Neural progenitor cell (in vitro differentiated cells): ENCODE measurements around the gene HLA-F. TPM values are rescaled to one million over a fixed set of nuclear protein-coding genes. Genes with fewer than 3 reads are reported as not detected.

Experiments
- DNase-seq: peaks from one replicate; pipeline ENCODE4 v3.0.0-alpha.2; 2016; ENCODE audit warnings: low spot score
- H2AFZ ChIP-seq: fragments of 200-600 bp; sonication (generic); replicated peaks from 2 replicates; pipeline ENCODE4 v1.6.1; 2016; ENCODE audit warnings: antibody characterized with exemption
- H3F3A ChIP-seq: fragments of 200-600 bp; sonication (generic); 2 replicates; pipeline ENCODE4 v1.6.1; 2016; ENCODE audit warnings: antibody characterized with exemption, low read depth
- H3K27ac ChIP-seq: fragments of 200-600 bp; sonication (generic); 2 replicates; pipeline ENCODE4 v1.5.1; 2016; ENCODE audit warnings: mild to moderate bottlenecking
- H3K27me3 ChIP-seq: fragments of 200-600 bp; sonication (generic); 2 replicates; pipeline ENCODE4 v1.6.1; 2016; ENCODE audit warnings: mild to moderate bottlenecking, moderate library complexity
- H3K36me3 ChIP-seq: fragments of 200-600 bp; sonication (generic); 2 replicates; pipeline ENCODE4 v1.5.1; 2016
- H3K4me1 ChIP-seq: fragments of 200-600 bp; sonication (generic); 2 replicates; pipeline ENCODE4 v1.6.1; 2016; ENCODE audit warnings: mixed run types
- H3K4me2 ChIP-seq: fragments of 200-600 bp; sonication (generic); 2 replicates; pipeline ENCODE4 v1.6.1; 2016
- H3K4me3 ChIP-seq: fragments of 200-600 bp; sonication (generic); 2 replicates; pipeline ENCODE4 v1.5.1; 2016
- H3K79me2 ChIP-seq: fragments of 200-600 bp; sonication (generic); 2 replicates; pipeline ENCODE4 v1.6.1; 2016; ENCODE audit warnings: low read depth
- H3K9ac ChIP-seq: fragments of 200-600 bp; sonication (generic); 2 replicates; pipeline ENCODE4 v1.6.1; 2016
- H3K9me3 ChIP-seq: fragments of 200-600 bp; sonication (generic); 2 replicates; pipeline ENCODE4 v1.5.1; 2016; ENCODE audit warnings: low read depth
- H4K20me1 ChIP-seq: fragments of 200-600 bp; sonication (generic); 2 replicates; pipeline ENCODE4 v1.6.1; 2016; ENCODE audit warnings: low read depth
- H3K27ac Mint-ChIP-seq: 3 replicates; pipeline ENCODE4 v1.8.0; 2021; ENCODE audit warnings: mixed read lengths
- H3K27me3 Mint-ChIP-seq: 2 replicates; pipeline ENCODE4 v1.8.0; 2022; ENCODE audit warnings: low read depth, mild to moderate bottlenecking, inconsistent platforms, moderate library complexity, mixed read lengths; ENCODE audit not compliant: insufficient read depth
- H3K36me3 Mint-ChIP-seq: 3 replicates; pipeline ENCODE4 v1.8.0; 2021; ENCODE audit warnings: mixed read lengths
- H3K4me1 Mint-ChIP-seq: 3 replicates; pipeline ENCODE4 v1.8.0; 2021; ENCODE audit warnings: mixed read lengths
- H3K4me3 Mint-ChIP-seq: 3 replicates; pipeline ENCODE4 v1.8.0; 2021; ENCODE audit warnings: mild to moderate bottlenecking, moderate library complexity, mixed read lengths
- H3K9me3 Mint-ChIP-seq: 3 replicates; pipeline ENCODE4 v1.8.0; 2020; ENCODE audit warnings: mixed read lengths
- EZH2 ChIP-seq: fragments of 200-600 bp; sonication (generic); IDR thresholded peaks from 2 replicates; pipeline ENCODE4 v1.6.1; 2017; ENCODE audit warnings: antibody characterized with exemption, mild to moderate bottlenecking, moderate library complexity
- EZH2phosphoT487 ChIP-seq: fragments of 200-600 bp; sonication (generic); IDR thresholded peaks from 2 replicates; pipeline ENCODE4 v1.6.1; 2017; ENCODE audit warnings: antibody characterized with exemption
- total RNA-seq: library from RNA; depleted of rRNA; stranded (reverse); fragments of >200 nt; gene quantifications from 2 replicates; pipeline ENCODE4 v1.2.3, GENCODE V29; 2015; ENCODE audit warnings: low replicate concordance
- TF ChIP-seq, protein P1 (sequence below): fragments of 200-600 bp; sonication (generic); IDR thresholded peaks from 2 replicates; pipeline ENCODE4 v1.5.1; 2017; ENCODE audit warnings: antibody characterized with exemption, mild to moderate bottlenecking

The HLA-F gene
- total RNA-seq, 1 donor from 2014 or later: not detected

- H3K27ac Mint-ChIP-seq: peak overlapping the region; percentile 89
- H4K20me1 ChIP-seq: no peaks in the 10 kb centered on the region
- no peaks in the 10 kb centered on the region for H3K36me3 Mint-ChIP-seq
- H2AFZ ChIP-seq: peak overlapping the region; percentile 72
- peaks cover 4% of the 10 kb centered on the region for H3K27me3 Mint-ChIP-seq
- no peaks in the 10 kb centered on the region for H3F3A ChIP-seq
- H3K36me3 ChIP-seq: no peaks in the 10 kb centered on the region
- no peaks in the 10 kb centered on the region for H3K9me3 ChIP-seq
- H3K79me2 ChIP-seq: no peaks in the 10 kb centered on the region
- H3K4me1 ChIP-seq: peaks cover 6% of the 10 kb centered on the region
- H3K4me1 Mint-ChIP-seq: peaks cover 2% of the 10 kb centered on the region
- DNase-seq: no peak
- H3K27me3 ChIP-seq: no peaks in the 10 kb centered on the region
- peaks cover 3% of the 10 kb centered on the region for H3K9me3 Mint-ChIP-seq
- H3K4me2 ChIP-seq: no peak overlapping the region
- no peak overlapping the region for H3K4me3 Mint-ChIP-seq
- H3K27ac ChIP-seq: no peak overlapping the region
- no peak overlapping the region for H3K9ac ChIP-seq
- TF ChIP-seq EZH2 (no peak), EZH2phosphoT487 (no peak)
- TF ChIP-seq, protein P1, sequence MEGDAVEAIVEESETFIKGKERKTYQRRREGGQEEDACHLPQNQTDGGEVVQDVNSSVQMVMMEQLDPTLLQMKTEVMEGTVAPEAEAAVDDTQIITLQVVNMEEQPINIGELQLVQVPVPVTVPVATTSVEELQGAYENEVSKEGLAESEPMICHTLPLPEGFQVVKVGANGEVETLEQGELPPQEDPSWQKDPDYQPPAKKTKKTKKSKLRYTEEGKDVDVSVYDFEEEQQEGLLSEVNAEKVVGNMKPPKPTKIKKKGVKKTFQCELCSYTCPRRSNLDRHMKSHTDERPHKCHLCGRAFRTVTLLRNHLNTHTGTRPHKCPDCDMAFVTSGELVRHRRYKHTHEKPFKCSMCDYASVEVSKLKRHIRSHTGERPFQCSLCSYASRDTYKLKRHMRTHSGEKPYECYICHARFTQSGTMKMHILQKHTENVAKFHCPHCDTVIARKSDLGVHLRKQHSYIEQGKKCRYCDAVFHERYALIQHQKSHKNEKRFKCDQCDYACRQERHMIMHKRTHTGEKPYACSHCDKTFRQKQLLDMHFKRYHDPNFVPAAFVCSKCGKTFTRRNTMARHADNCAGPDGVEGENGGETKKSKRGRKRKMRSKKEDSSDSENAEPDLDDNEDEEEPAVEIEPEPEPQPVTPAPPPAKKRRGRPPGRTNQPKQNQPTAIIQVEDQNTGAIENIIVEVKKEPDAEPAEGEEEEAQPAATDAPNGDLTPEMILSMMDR: no peak
- H3K4me3 ChIP-seq: no peak overlapping the region
These were observed 46.1 kb upstream of the HLA-F start for GRCh38 chr6:29676981-29677601.

DNA sequence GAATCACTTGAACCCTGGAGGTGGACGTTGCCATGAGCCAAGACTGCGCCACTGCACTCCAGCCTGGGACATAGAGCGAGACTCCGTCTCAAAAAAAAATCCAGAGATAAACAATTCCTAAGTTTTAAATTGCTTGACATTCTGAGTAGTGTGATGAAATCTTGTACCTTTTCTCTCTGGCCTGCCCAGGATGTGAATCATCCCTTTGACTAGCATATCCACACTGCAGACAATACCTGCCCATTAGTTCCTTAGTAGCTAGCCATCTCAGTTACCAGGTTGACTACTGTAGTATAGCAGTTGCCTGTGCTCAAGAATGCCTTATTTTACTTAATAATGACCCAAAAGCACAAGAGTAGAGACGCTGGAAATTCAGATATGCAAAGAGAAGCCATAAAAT, 45.1 kb upstream of the HLA-F start:
- H4K20me1 ChIP-seq: no peaks in the 10 kb centered on the region
- TF ChIP-seq, protein P1: no peak
- TF ChIP-seq EZH2 (no peak), EZH2phosphoT487 (no peak)
- H3K36me3 Mint-ChIP-seq: no peaks in the 10 kb centered on the region

GRCh38 chr6:29679962-29680361, 43.3 kb upstream of the HLA-F start:
- peaks cover 3% of the 10 kb centered on the region for H3K9me3 Mint-ChIP-seq
- H3K27ac Mint-ChIP-seq: no peak overlapping the region
- H3K79me2 ChIP-seq: no peaks in the 10 kb centered on the region

More for the DNA sequence above, 45.1 kb upstream of the HLA-F start:
- H3K36me3 ChIP-seq: no peaks in the 10 kb centered on the region
- H3K79me2 ChIP-seq: no peaks in the 10 kb centered on the region
- Mint-ChIP-seq H3K27ac (no peak overlapping the region), H3K27me3 (peaks cover 2% of the 10 kb centered on the region), H3K9me3 (peaks cover 3% of the 10 kb centered on the region), H3K4me3 (no peak overlapping the region), H3K4me1 (peaks cover 2% of the 10 kb centered on the region)
- H3K9ac ChIP-seq: no peak overlapping the region
- H3K27ac ChIP-seq: no peak overlapping the region
- H2AFZ ChIP-seq: no peak overlapping the region
- no peak for DNase-seq
- H3F3A ChIP-seq: no peaks in the 10 kb centered on the region
- H3K27me3 ChIP-seq: no peaks in the 10 kb centered on the region
- peaks cover 6% of the 10 kb centered on the region for H3K4me1 ChIP-seq
- H3K4me3 ChIP-seq: no peak overlapping the region
- no peaks in the 10 kb centered on the region for H3K9me3 ChIP-seq
- H3K4me2 ChIP-seq: no peak overlapping the region

More at GRCh38 chr6:29679962-29680361, 43.3 kb upstream of the HLA-F start:
- H3K36me3 ChIP-seq: no peaks in the 10 kb centered on the region
- Mint-ChIP-seq H3K27me3 (no peaks in the 10 kb centered on the region), H3K4me3 (no peak overlapping the region), H3K4me1 (peaks cover 2% of the 10 kb centered on the region), H3K36me3 (no peaks in the 10 kb centered on the region)
- no peak overlapping the region for H3K4me2 ChIP-seq
- H3K9me3 ChIP-seq: no peaks in the 10 kb centered on the region
- no peaks in the 10 kb centered on the region for H4K20me1 ChIP-seq
- H3K4me3 ChIP-seq: no peak overlapping the region
- H3F3A ChIP-seq: no peaks in the 10 kb centered on the region
- H3K9ac ChIP-seq: no peak overlapping the region
- H3K4me1 ChIP-seq: peaks cover 6% of the 10 kb centered on the region
- no peak overlapping the region for H2AFZ ChIP-seq
- TF ChIP-seq EZH2phosphoT487 (no peak), EZH2 (no peak)
- TF ChIP-seq, protein P1: no peak
- H3K27ac ChIP-seq: no peak overlapping the region
- no peaks in the 10 kb centered on the region for H3K27me3 ChIP-seq
- no peak for DNase-seq
